ENCODE results near the gene PSME3.
A peak's percentile ranks its signal among the peaks of the same experiment; 100 is the strongest.

GRCh38 chr17:42809250-42809649 is 23.9 kb upstream of the PSME3 start:
- TF ChIP-seq EGR1 (IDR thresholded peaks at IDR 0.05; ENCODE audit: low read depth in 2 of 2): no peak
- no peak for TF ChIP-seq SP1 (IDR thresholded peaks at IDR 0.05)
- TF ChIP-seq CTCF (IDR thresholded peaks at IDR 0.05; ENCODE audit: low read depth, low read length, missing input control): no peak
- TF ChIP-seq GABPA (IDR thresholded peaks at IDR 0.05 in 1 of 2, conservative IDR thresholded peaks at IDR 0.05 in 1 of 2): peak in 1 of 2 donors; percentile 31
- TF ChIP-seq MAX (IDR thresholded peaks at IDR 0.05): no peak
- TF ChIP-seq JUND (IDR thresholded peaks at IDR 0.05): no peak
- peak in 1 of 2 donors; percentile 21 for TF ChIP-seq RAD21 (IDR thresholded peaks at IDR 0.05)
- TF ChIP-seq YY1 (IDR thresholded peaks at IDR 0.05): no peak
- TF ChIP-seq REST (IDR thresholded peaks at IDR 0.05): no peak
- TF ChIP-seq ATF3 (IDR thresholded peaks at IDR 0.05): no peak
- TF ChIP-seq RXRA (IDR thresholded peaks at IDR 0.05): no peak
- TF ChIP-seq ZBTB33 (IDR thresholded peaks at IDR 0.05): no peak

All from liver (tissue), 3 donors.